Ascending aorta (tissue), 2 donors: Measurements from ENCODE around the gene LGMN. TPM values are rescaled to one million over a fixed set of nuclear protein-coding genes. Genes with fewer than 3 reads are reported as not detected.
A peak's percentile ranks its signal among the peaks of the same experiment; 100 is the strongest.

Experiments used
- DNase-seq, 2 donors: peaks; one replicate each; pipeline ENCODE4 v3.0.0-alpha.2; 2019; ENCODE audit warnings: low spot score in 2 of 2
- H3K27ac ChIP-seq, 2 donors: fragments of 200-600 bp; sonication (generic); one replicate each; pipeline ENCODE4 v1.5.1; 2016 to 2017; ENCODE audit warnings: mild to moderate bottlenecking in 1 of 2
- H3K27me3 ChIP-seq: fragments of 200-600 bp; sonication (generic); one replicate; pipeline ENCODE4 v1.5.1; 2017
- H3K36me3 ChIP-seq, 2 donors: fragments of 200-600 bp; sonication (generic); one replicate each; pipeline ENCODE4 v1.5.1; 2016
- H3K4me1 ChIP-seq, 2 donors: fragments of 200-600 bp; sonication (generic); one replicate each; pipeline ENCODE4 v1.5.1; 2016 to 2017; ENCODE audit warnings: mild to moderate bottlenecking in 1 of 2
- H3K4me3 ChIP-seq, 2 donors: fragments of 200-600 bp; sonication (generic); one replicate each; pipeline ENCODE4 v1.5.1; 2016 to 2017; ENCODE audit warnings: mild to moderate bottlenecking in 1 of 2
- H3K9me3 ChIP-seq, 2 donors: fragments of 200-600 bp; sonication (generic); one replicate each; pipeline ENCODE4 v1.5.1; 2016
- CTCF ChIP-seq, 3 experiments: fragments of 200-600 bp in 2 of 3; fragments of 450-650 bp in 1 of 3; sonication (generic) in 2 of 3; IDR thresholded peaks; one replicate each; pipeline ENCODE4 v1.5.1; 2016 to 2019; ENCODE audit warnings: antibody characterized with exemption in 3 of 3, mild to moderate bottlenecking in 1 of 3, moderate library complexity in 1 of 3
- intact Hi-C: fragments of 100-400 bp; cut with DNase I; formaldehyde crosslinking; loops from one replicate; pipeline ENCODE4 v1.15.1; 2023
- total RNA-seq: library from RNA; depleted of rRNA; stranded (reverse); fragments of >200 nt; gene quantifications from one replicate; pipeline ENCODE4 v1.1.0, GENCODE V29; 2016

The LGMN gene
- 76.7 TPM for total RNA-seq

- peak; percentile 86 to 98 for DNase-seq
- peaks cover 0 to 7% of the 10 kb centered on the region in 2 donors for H3K4me1 ChIP-seq
- H3K27me3 ChIP-seq, result no peaks in the 10 kb centered on the region
- no peaks in the 10 kb centered on the region for H3K36me3 ChIP-seq
- peak within 1 kb of the TSS; percentile 81 to 84 for H3K4me3 ChIP-seq
- no peaks in the 10 kb centered on the region for H3K9me3 ChIP-seq
- peak within 1 kb of the TSS; percentile 88 to 93 for H3K27ac ChIP-seq
- no peak for TF ChIP-seq CTCF (IDR thresholded peaks at IDR 0.05)
- intact Hi-C loops, result loop anchor here (1.0 to 2.0 kb wide), 2 partner anchors 46 to 62 kb away; partner anchors contain the start of gene GOLGA5
Observed at GRCh38 chr14:92748259-92749016, at the start of gene LGMN. TSS of gene LGMN (minus strand) at chr14:92748627. CDS start at chr14:92732786, 15,841 bp downstream.

GRCh38 chr14:92794961-92795360, 46.5 kb upstream of the LGMN start:
- H3K4me1 ChIP-seq, result peaks cover 0 to 20% of the 10 kb centered on the region in 2 donors
- H3K36me3 ChIP-seq, result peaks cover 17 to 23% of the 10 kb centered on the region in 2 donors
- no peaks in the 10 kb centered on the region for H3K27me3 ChIP-seq
- no peak for TF ChIP-seq CTCF (IDR thresholded peaks at IDR 0.05)
- peaks cover 0 to 4% of the 10 kb centered on the region in 2 donors for H3K9me3 ChIP-seq
- no peak for DNase-seq
- H3K4me3 ChIP-seq, result peak overlapping the region; percentile 80 to 98
- intact Hi-C loops, result loop anchor here (1.0 to 10.0 kb wide), 4 partner anchors 47 to 1283 kb away; partner anchors contain the start of genes CPSF2, LGMN, NDUFB1 and PPP4R3A
- H3K27ac ChIP-seq, result peak overlapping the region; percentile 85 to 93

- intact Hi-C loops, result loop anchor here (1.0 to 10.0 kb wide), 4 partner anchors 46 to 1282 kb away; partner anchors contain the start of genes CPSF2, LGMN, NDUFB1 and PPP4R3A
- Histone ChIP-seq H3K4me3 (peak overlapping the region; percentile 80 to 98), H3K4me1 (peaks cover 0 to 16% of the 10 kb centered on the region in 2 donors), H3K9me3 (peaks cover 3 to 9% of the 10 kb centered on the region in 2 donors), H3K27ac (peak overlapping the region; percentile 85 to 93), H3K36me3 (peaks cover 14 to 19% of the 10 kb centered on the region in 2 donors), H3K27me3 (no peaks in the 10 kb centered on the region)
- no peak for TF ChIP-seq CTCF (IDR thresholded peaks at IDR 0.05)
- no peak for DNase-seq
Observed at GRCh38 chr14:92794547-92794941, 46.1 kb upstream of the LGMN start.

- H3K27ac ChIP-seq, result peak within 1 kb of the TSS; percentile 85 to 93
- H3K27me3 ChIP-seq, result no peaks in the 10 kb centered on the region
- H3K9me3 ChIP-seq, result peaks cover 7 to 15% of the 10 kb centered on the region in 2 donors
- peaks cover 0 to 16% of the 10 kb centered on the region in 2 donors for H3K4me1 ChIP-seq
- peaks cover 9 to 17% of the 10 kb centered on the region in 2 donors for H3K36me3 ChIP-seq
- intact Hi-C loops, result loop anchor here (1.0 to 10.0 kb wide), 4 partner anchors 46 to 1282 kb away; partner anchors contain the start of genes CPSF2, LGMN, NDUFB1 and PPP4R3A
- TF ChIP-seq CTCF (IDR thresholded peaks at IDR 0.05), result peak; percentile 7 to 23 (median 15)
- peak within 1 kb of the TSS; percentile 80 to 98 for H3K4me3 ChIP-seq
- peak; percentile 88 to 99 for DNase-seq
Observed at GRCh38 chr14:92793709-92794546, 45.5 kb upstream of the LGMN start, which contains the start of gene GOLGA5. TSS of gene GOLGA5 (plus strand) at chr14:92794305. CDS start at chr14:92797438, 3,133 bp downstream.

- Histone ChIP-seq H3K9me3 (peaks cover 10 to 18% of the 10 kb centered on the region in 2 donors), H3K36me3 (peaks cover 0 to 8% of the 10 kb centered on the region in 2 donors), H3K27me3 (no peaks in the 10 kb centered on the region), H3K4me1 (peaks cover 0 to 16% of the 10 kb centered on the region in 2 donors), H3K4me3 (peak overlapping the region in 1 of 2 donors; percentile 98), H3K27ac (no peak overlapping the region)
- TF ChIP-seq CTCF (IDR thresholded peaks at IDR 0.05), result no peak
- intact Hi-C loops, result loop anchor here (5.0 to 10.0 kb wide), 2 partner anchors 278 to 1281 kb away; partner anchors contain the start of genes PPP4R3A and RIN3
- DNase-seq, result no peak
Observed at GRCh38 chr14:92792885-92793284, 44.5 kb upstream of the LGMN start.
